Activated CD8-positive, alpha-beta memory T cell treated with anti-CD3 and anti-CD28 coated beads for 36 hours (primary cell): ENCODE results near the gene NDUFV3. TPM values are rescaled to one million over a fixed set of nuclear protein-coding genes. Genes with fewer than 3 reads are reported as not detected.
"Not testable (repeated sequence)": the region's sequence is repeated elsewhere in the genome, so short reads cannot be mapped to it uniquely, and the experiment has no call there.

ENCODE experiments used
- CTCF ChIA-PET: fragments of 350-600 bp; sonication (Branson Sonifier 250); formaldehyde crosslinking; loops from one replicate; lab custom pipeline; 2021; ENCODE audit warnings: antibody characterized with exemption; lab: Charles Lee
- POLR2A ChIA-PET: fragments of 350-600 bp; sonication (Branson Sonifier 250); formaldehyde crosslinking; loops from one replicate; lab custom pipeline; 2021; ENCODE audit warnings: antibody characterized with exemption; lab: Charles Lee
- total RNA-seq, 2 experiments: library from RNA; stranded (reverse); gene quantifications; one replicate each; pipeline ENCODE4 v1.2.3, GENCODE V29; 2021

NDUFV3 gene
- total RNA-seq, 2 experiments from 2014 or later: 36.0 to 38.1 TPM

DNA sequence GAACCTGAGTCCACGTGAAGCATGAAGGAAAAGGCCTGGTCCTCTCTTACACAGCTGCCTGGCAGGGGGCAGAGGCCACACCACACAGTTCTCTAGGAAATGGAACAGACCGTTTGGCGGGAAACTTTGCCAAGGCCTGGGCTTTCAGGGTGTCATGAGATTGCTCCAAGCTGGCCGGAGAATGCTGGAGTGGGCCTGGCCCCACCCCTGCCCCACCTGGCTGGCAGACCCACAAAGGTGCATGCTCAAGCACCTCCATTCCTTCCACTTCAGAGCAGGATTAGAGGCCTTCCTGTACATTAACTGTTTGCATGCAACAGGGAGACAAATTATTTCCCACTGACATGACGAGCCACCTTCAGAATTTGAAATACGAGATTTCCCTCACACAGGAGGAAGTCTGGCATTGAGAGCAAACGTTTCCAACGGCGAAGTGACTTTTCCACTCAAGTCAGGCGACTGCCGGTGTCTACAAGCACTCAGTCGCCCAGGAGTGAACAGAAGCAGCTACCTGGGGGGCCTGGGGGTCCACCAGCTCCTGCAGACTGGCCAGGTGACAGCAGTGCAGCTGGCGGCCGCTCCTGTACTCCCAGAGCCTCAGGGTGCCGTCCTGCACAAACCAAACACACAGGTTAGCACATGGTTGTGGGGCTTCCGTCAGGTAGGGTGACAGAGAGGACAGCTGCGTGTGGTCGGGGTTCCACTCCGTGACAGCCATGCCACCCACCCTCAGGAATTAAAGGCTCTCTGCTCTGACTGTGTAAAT is 37.8 kb upstream of the NDUFV3 start:
- ChIA-PET POLR2A (no interaction called here), CTCF (interaction anchor here (0.8 kb wide), 1 partner anchor 20 kb away, joined by 3 read pairs; no protein-coding TSS in a partner anchor)

DNA sequence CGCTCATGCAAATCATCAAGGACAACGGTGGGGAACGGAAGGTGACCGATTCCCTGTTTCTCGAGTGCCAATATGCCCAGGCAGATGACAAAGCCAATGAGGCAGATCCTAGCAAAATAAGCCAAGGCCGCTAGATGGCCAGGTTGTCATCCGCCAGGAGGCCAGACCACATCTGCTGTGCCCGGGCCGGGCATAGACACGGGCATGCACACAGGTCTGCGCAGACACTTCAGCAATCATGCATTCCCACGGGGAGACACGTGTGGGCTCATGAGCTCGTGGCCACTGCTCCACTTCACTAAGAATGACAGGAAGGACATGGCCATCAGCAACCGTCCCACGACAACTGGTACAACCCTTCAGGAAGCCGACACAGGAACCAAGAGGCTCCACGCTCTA is 37.2 kb upstream of the NDUFV3 start:
- CTCF ChIA-PET: interaction anchor here (0.8 kb wide), 1 partner anchor 20 kb away, joined by 3 read pairs; no protein-coding TSS in a partner anchor
- POLR2A ChIA-PET: no interaction called here

DNA sequence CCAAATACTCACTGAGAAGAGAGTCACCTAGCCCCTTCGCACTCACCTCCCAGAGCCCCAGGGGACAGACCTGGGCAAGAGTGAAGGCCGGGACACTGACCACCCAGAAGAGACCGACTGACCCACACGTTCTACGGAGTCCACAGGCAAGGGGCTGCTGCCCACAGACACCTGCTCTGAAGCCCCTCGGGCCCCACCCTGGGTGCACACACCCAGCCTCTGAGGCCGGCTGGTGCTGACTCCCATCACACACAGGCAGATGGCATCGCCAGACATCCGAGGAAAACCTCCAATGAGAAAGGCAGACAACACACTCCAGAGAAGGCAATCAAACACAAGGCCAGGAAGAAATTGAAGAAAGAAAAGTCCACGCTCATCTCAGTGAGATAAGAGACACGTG is 35.9 kb upstream of the NDUFV3 start:
- POLR2A ChIA-PET: no interaction called here
- CTCF ChIA-PET: no interaction called here

DNA sequence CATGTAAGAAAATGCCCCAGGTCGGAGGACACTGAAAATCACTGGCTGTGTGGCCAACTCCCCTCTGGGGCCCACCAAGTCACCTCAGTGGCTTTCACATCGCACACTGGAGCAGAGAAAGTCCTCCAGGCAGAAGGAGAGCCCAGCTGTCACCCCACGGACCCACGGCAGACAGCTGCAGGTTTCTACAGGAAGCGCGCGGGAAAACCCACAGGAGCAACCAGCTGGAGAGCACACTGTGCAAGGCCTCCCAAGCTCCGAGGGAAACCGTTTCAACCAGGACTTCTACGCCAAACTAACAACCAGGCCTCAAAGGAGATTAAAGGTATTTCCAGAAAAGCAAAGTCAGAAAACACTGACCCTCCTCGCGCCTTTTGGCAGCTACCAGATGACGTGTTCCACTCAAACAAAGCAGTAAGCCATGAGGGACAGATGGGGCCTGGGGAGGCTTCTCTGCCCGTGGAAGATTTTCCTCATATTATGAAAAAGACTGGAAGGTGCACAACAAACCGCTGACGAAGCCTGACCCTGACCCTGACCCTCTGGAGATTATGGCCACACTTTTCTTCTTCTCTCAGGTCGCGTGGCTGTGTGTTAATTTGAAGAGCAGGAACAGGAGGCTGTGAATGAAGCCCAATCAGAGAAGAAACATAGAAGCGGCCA is 34.8 kb upstream of the NDUFV3 start:
- CTCF ChIA-PET: no interaction called here
- POLR2A ChIA-PET: no interaction called here

DNA sequence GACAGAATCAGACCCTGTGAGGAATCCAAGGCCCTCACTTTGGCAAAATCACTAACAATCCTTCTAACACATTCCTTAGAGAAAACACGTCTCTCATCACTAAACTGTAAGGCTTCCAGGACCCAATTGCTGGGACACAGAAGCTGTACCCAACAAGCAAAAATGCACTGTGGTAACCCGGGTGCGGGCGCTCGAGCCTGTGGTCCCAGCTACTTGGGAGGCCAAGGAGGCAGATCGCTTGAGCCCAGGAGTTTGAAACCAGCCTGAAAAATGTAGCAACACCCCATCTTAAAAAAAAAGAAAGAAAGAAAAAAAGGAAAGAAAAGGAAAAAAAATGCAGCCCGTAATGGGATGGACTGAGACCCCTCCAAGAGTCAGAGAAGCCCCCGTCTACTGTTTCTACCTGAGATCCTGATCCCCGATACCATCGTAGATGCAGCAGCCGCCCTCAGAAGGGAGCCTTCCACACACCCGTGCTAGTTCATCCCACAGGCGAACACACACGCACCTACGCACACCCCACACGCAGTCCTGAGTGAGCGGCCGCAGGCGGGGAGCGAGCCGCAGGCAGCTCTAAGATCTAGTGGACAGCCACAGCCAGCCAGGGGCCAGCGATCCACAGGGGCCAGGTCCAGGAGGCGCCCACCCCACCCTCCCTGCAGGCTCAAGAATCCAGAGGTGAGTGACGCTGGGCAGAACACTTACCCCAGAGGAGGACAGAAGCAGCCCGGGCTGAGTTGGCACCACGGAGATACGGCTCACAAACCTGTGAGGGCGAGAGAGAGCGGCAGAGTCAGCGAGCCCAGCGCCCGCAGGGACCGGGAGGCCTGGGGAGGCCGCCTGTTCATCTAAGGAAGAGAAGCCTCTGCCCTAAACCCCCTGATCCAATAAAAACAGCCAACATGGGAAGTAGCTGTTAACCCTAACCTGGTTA is 33.9 kb upstream of the NDUFV3 start:
- CTCF ChIA-PET: no interaction called here
- POLR2A ChIA-PET: no interaction called here

DNA sequence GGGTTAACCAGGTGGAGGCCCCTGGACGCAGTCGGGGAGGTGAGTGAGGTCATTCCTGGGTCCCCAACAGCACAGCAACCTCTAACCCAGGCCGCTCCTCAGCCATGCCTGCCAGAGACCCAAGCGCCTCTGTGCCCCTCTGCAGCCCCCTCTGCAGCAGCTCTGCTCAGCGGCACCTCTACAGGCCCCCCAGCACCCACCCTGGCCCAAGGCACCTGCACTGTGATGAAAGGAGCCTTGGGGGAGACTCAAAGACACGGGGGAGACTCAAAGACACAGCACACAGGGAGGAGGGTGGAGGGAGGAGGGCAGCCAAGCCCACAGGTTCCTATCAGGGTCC is 33.2 kb upstream of the NDUFV3 start:
- ChIA-PET POLR2A (no interaction called here), CTCF (no interaction called here)

DNA sequence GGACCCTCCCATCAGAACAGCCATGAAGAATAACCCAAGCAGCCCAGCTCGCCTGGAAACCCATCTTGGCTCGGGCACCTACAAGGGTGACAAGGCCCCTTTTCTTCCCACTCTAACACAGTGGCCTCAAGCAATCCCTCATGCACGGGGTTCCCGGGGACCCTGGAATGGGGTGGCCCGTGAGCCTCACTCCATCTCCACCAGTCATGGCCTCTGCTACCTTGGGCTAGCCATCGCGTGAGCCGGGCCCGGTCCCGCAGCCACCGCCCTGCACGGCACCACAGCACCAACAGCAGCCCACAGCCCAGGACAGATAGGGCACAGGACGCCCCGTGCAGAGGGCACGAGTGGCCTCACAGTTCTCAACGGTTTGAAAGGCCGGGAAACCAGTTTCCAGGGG is 32.8 kb upstream of the NDUFV3 start:
- ChIA-PET POLR2A (no interaction called here), CTCF (no interaction called here)

DNA sequence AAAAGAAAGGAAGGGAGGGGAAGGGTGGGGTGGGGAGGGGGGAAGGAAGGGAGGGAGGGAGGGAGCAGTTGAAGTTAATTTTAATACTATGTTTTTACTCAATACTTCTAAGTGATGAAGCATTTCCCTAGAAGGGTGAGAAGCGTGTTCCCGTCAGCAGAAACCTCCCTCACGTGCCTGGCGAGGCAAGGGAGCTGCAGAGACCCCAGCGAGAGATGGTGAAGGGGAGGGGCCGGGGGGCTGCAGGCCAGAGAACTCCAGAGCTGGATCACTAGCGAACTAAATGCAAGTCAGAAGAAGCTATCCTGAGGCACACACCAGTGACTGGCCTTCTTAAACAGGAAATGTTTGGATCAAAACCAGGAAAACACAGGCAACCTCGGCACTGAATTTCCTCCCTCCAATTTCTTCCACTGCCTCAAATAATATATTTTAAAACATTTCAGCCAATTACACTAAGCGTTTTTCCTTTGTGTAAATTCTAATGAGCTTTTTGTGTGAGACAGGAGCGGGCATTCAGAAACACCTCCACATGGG is 31.7 kb upstream of the NDUFV3 start:
- CTCF ChIA-PET: no interaction called here

DNA sequence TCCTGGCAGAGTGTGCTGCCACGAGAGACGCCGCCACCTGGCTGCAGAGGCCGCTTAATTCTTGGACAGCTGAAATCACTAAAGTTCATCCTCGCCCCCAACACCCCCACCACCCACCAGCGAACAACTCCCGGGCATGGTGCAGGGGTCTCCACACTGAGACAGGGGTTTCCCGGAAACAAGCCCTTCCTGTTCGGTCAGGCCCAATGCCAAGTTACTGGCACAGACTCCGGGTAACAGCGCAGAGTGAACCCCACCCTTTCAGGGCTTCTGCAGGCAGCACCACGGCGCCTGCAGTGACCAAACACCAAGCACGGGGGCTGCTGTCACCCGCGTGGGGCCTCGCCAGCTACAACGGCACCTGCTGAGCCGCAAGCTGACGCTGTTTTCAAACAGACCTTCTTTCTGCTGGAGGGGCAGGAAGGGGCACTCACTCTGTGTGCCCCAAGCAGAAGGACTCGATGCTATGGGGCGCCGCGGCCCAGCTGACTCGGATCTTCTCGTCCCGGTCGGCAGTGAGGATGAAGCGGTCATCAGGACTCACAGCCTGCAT is 31.2 kb upstream of the NDUFV3 start:
- ChIA-PET CTCF (no interaction called here), POLR2A (no interaction called here)

More for the DNA sequence above, 31.7 kb upstream of the NDUFV3 start:
- POLR2A ChIA-PET: no interaction called here

DNA sequence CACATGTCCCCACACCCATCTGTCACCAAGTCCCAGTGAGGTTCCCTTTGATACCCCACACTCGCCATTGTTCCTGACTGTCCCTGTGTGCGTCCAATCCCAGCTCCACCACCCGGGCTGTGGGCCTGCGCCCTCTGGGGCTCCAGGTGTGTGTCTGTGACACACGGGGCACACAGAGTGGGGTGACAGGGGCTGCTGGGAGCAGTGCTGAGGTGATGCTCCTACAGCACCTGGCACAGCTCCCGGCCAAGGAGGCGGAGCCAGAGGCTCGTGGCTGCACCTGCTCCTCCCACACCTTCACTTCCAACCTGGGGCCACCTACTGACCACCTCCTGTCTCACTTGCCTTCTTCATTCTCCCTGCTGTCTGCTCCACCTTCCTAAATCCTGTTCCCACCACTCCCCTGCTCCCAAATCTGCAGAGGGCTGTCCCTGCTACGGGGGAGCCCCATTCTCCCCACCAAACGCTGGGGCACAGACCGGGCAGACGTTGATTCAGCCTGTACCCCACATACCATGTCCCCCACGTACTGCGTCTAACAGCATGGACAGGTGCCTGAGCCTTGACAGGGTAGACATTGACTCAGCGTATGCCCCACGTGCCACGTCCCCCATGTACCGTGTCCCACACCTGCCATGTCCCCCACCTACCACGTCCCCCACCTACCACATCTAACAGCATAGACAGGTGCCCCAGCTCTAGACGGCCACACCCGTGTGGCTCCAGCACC is 30.2 kb upstream of the NDUFV3 start:
- POLR2A ChIA-PET: no interaction called here
- CTCF ChIA-PET: no interaction called here

DNA sequence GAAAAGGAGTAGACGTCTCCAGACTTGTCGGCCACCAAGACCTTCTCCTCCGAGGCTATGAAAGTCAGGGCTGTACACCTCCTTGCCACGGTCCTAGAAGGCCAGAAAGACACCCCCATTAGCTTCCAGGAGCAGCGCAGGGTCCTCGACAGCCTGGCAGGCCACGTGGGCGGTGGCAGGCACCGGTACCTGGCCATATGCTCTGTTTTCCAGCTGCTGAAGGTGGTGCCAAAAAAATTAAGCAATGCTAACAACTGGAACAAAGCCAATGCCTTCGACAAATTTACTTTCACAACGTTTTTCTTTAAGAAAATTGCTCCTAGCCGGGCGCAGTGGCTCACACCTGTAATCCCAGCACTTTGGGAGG is 29.6 kb upstream of the NDUFV3 start:
- POLR2A ChIA-PET: no interaction called here

DNA sequence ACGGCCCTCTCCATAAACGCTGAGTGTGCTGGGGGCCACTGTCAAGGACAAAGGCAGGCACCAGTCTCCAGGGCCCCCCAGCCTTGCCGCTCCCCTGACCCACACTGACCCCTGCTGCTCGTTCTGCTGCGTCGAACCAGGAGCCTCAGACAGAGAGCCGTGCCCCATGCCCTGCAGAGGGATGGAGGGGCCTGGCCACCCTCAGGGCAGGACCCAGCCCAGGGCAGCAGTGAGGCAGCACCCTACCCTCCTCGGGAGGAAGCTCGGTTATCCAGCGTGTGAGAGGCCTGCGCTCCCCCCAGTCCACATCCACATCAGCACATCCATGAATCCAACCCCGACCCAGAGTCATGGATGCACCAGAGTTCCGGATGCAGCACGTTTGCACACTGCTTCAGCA is 28.8 kb upstream of the NDUFV3 start:
- ChIA-PET CTCF (no interaction called here), POLR2A (no interaction called here)

More for the DNA sequence above, 29.6 kb upstream of the NDUFV3 start:
- CTCF ChIA-PET: no interaction called here

DNA sequence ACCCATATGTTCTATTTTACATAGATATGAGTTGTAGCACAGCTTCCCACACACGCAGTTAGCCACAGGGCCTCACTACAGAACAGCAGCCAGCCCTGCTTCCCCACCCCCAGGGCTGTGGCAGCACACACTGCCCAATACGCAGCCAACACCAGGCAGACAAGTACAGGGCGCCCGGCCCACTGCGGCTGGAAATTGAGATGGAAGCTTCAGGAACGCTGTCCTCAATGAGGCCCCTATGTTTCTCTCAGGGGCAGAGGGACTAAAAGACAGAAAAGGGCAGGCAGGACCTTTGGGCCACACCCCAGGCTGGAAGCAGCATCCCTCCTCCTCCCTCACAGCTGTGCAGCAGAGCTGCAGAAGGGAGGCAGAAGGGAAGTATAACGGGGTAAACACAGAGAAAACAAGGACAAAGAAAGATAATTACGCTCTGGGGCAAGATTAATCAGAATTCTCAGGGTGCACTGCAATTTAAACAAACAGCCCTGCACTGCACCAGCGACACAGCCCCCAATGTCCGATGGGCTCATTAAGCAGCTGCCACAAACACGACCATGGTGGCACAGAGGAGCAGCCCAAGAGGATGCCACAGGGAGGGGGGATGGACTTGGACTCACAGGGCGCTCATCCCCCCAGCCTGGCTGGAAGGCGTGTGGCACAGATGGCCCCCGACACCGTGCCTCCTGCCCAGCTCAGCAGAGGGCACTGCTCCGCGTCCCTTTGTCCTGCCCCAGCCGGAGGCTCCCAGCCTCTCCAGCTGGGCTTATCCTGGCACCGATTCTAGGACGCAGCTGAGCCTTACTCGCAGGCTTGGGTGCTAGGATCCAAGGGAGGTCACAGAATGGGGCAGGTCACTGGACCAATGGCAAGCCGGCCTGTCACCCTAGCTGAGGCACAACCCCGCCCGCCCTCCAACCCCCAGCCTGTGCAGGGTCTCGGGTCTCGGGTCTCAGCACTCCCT is 28.0 kb upstream of the NDUFV3 start:
- POLR2A ChIA-PET: no interaction called here
- CTCF ChIA-PET: no interaction called here

DNA sequence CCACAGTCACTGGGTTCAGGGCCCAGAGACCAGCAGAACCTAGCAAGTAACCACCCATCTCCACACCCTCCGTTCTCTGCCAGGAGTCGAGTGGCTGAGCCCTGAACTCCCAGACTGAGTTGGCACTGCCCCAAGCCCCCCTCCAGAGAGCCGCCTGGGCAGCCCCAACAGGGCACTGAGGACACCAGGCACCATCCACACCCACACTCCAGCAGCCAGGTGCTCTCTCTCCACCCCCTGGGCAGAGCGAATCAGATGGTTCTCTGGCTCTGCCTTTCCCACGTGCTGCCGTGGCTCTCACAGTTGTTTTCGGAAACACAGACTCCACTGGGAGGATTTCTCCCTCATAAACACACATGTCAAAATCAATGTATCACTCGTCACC is 27.3 kb upstream of the NDUFV3 start:
- ChIA-PET CTCF (no interaction called here), POLR2A (no interaction called here)

DNA sequence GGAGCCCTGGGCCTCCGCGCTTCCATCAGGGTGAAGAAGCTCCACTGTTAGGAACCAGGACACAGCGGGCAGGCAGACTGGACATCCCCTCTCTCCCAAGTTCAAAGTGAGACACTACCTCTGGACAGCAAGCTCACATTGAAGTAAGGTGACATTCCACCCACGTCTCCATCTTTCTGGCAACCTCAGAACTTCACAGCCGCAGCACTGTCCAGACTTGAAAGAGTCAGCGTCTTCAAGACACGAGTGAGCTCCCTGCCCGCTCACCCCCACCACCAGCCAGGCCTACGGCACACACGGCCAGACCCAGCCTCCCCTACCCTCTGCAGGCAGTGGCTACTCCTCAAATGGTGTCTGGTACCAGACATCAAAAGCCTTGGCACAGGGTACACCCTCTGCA is 24.9 kb upstream of the NDUFV3 start:
- ChIA-PET POLR2A (no interaction called here), CTCF (no interaction called here)

DNA sequence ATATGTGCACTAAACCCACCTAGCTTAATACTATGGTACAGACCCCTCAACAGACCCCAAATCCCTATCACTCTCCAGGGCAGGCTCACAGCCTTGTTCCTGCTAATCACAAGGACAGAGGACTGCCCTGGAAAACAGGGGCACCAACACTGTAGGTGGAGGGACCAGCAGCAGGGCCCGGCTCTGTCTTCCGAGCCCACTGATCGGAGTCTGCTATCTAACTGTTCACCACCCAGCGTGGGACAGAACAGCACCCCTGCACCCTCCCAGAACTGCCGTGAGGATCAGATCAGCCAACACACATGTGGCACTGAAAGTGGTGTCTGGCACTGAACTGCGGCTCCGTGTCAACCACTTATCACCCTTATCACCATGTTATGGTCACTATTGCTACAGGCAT is 20.0 kb upstream of the NDUFV3 start:
- ChIA-PET CTCF (no interaction called here), POLR2A (interaction anchor here (0.6 kb wide), 1 partner anchor 21 kb away, joined by 4 read pairs; no protein-coding TSS in a partner anchor)

DNA sequence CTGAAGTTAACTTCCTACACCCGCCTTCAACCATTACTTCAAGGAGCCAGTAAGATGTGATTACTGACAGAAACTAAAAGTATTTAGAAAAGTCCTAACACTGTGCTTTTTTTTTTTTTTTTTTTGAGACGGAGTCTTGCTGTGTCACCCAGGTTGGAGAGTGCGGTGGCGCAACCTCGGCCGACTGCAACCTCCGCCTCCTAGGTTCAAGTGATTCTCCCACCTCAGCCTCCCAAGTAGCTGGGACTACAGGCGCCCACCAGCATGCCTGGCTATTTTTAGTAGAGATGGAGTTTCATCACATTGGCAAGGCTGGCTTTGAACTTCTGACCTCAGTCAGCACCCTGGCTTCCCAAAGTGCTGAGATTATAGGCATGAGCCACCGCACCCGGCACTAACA is 17.3 kb upstream of the NDUFV3 start:
- POLR2A ChIA-PET: not testable (repeated sequence)
- CTCF ChIA-PET: interaction anchor here (1.0 kb wide), 1 partner anchor 24 kb away, joined by 3 read pairs; no protein-coding TSS in a partner anchor

DNA sequence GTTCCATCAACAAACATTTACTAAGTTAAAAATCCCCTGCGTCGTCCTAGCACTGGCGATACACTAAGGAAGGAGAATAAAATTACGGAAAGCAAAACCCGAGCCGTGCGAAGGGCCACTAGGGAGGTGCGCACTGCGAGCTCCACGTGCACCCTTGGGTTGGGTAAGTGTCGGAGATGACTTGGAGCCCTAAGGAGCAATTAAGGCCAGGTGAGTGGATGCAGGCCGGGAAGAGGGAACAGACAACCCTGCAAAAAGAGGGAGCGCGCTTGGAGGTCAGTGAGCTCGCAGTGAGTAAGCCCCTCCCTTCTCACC is 14.5 kb upstream of the NDUFV3 start:
- ChIA-PET POLR2A (interaction anchor here (1.1 kb wide), 1 partner anchor 14 kb away, joined by 7 read pairs; the partner anchor contains the start of gene NDUFV3), CTCF (no interaction called here)
